Measurements from ENCODE around the gene OR5M8.

DNA sequence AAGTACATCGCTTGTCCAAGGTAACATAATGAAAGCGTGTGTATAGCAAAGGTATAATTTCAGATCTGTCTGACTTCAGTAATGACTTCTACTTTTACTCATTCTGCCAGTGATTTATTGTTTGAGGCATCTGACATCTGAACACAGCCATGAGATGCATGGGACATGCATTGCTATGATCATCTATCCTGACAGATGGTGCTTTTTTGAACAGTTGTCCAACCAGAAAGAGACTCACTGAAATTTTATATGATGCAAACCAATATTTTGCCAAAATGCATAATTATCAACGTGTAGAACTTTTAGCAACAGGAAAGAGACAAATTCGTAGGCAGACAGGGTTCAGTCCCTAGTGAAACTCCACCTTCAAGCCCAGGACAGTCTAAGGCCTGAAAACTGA is 37.6 kb downstream of the OR5M8 start:
- TF ChIP-seq, protein P1, sequence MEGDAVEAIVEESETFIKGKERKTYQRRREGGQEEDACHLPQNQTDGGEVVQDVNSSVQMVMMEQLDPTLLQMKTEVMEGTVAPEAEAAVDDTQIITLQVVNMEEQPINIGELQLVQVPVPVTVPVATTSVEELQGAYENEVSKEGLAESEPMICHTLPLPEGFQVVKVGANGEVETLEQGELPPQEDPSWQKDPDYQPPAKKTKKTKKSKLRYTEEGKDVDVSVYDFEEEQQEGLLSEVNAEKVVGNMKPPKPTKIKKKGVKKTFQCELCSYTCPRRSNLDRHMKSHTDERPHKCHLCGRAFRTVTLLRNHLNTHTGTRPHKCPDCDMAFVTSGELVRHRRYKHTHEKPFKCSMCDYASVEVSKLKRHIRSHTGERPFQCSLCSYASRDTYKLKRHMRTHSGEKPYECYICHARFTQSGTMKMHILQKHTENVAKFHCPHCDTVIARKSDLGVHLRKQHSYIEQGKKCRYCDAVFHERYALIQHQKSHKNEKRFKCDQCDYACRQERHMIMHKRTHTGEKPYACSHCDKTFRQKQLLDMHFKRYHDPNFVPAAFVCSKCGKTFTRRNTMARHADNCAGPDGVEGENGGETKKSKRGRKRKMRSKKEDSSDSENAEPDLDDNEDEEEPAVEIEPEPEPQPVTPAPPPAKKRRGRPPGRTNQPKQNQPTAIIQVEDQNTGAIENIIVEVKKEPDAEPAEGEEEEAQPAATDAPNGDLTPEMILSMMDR (IDR thresholded peaks at IDR 0.05) = no peak
- TF ChIP-seq POLR2A (IDR thresholded peaks at IDR 0.05) = no peak
- no peak for TF ChIP-seq POLR2AphosphoS5 (IDR thresholded peaks at IDR 0.05)
- TF ChIP-seq EP300 (IDR thresholded peaks at IDR 0.05) = no peak

Data from suprapubic skin (tissue), 4 donors.